Naive thymus-derived CD4-positive, alpha-beta T cell (primary cell): Measurements from ENCODE around the gene DLG2. TPM values are rescaled to one million over a fixed set of nuclear protein-coding genes. Genes with fewer than 3 reads are reported as not detected.

Experiments used
- ATAC-seq: fragments of 150-1000 bp; cut with Tn5 transposase; 2 replicates; pipeline ENCODE4 v1.10.0; 2021; ENCODE audit warnings: mild to moderate bottlenecking, moderate library complexity
- CTCF ChIA-PET: fragments of 350-600 bp; sonication (Branson Sonifier 250); formaldehyde crosslinking; loops from one replicate; lab custom pipeline; 2021; ENCODE audit warnings: antibody characterized with exemption; lab: Charles Lee
- POLR2A ChIA-PET: fragments of 350-600 bp; sonication (Branson Sonifier 250); formaldehyde crosslinking; loops from one replicate; lab custom pipeline; 2021; ENCODE audit warnings: antibody characterized with exemption, inconsistent platforms; lab: Charles Lee
- DNase-seq, 9 donors: peaks; one replicate each; pipeline versions ENCODE4 v3.0.0 to v3.0.0-alpha.2; 2020 to 2022; ENCODE audit warnings: mixed read lengths in 1 of 9
- H3K27ac ChIP-seq: one replicate; pipeline ENCODE4 v1.7.0; 2013; ENCODE audit warnings: mild to moderate bottlenecking, low read depth, low read length, moderate library complexity
- H3K27me3 ChIP-seq, 2 donors: one replicate each; pipeline ENCODE4 v1.7.0; 2013; ENCODE audit warnings: low read length in 2 of 2, mild to moderate bottlenecking in 2 of 2, moderate library complexity in 2 of 2; ENCODE audit not compliant: control insufficient read depth in 2 of 2, insufficient read depth in 2 of 2
- H3K36me3 ChIP-seq, 3 experiments: 1 replicate in 2 of 3; 2 replicates in 1 of 3; pipeline ENCODE4 v1.7.0; 2013; ENCODE audit warnings: low read length in 3 of 3, mild to moderate bottlenecking in 3 of 3, moderate library complexity in 1 of 3; ENCODE audit not compliant: insufficient read depth in 3 of 3, control insufficient read depth in 2 of 3
- H3K4me1 ChIP-seq, 2 donors: one replicate each; pipeline ENCODE4 v1.7.0; 2013; ENCODE audit warnings: low read length in 2 of 2, mild to moderate bottlenecking in 2 of 2, moderate library complexity in 1 of 2; ENCODE audit not compliant: control insufficient read depth in 2 of 2, insufficient read depth in 2 of 2
- H3K4me3 ChIP-seq: 2 replicates; pipeline ENCODE4 v1.7.0; 2013; ENCODE audit warnings: mild to moderate bottlenecking, low read length
- H3K9me3 ChIP-seq, 3 experiments: 1 replicate in 2 of 3; 2 replicates in 1 of 3; pipeline ENCODE4 v1.7.0; 2013; ENCODE audit warnings: low read length in 3 of 3; ENCODE audit not compliant: control insufficient read depth in 2 of 3
- H3K27ac Mint-ChIP-seq, 9 donors: one replicate each; pipeline ENCODE4 v1.8.0; 2020 to 2022; ENCODE audit warnings: mixed read lengths in 9 of 9, mild to moderate bottlenecking in 8 of 9, moderate library complexity in 5 of 9, inconsistent platforms in 2 of 9
- H3K27me3 Mint-ChIP-seq, 5 donors: one replicate each; pipeline ENCODE4 v1.8.0; 2021 to 2022; ENCODE audit warnings: mixed read lengths in 5 of 5, mild to moderate bottlenecking in 1 of 5
- H3K36me3 Mint-ChIP-seq, 5 donors: one replicate each; pipeline ENCODE4 v1.8.0; 2020 to 2022; ENCODE audit warnings: mixed read lengths in 5 of 5, mild to moderate bottlenecking in 3 of 5, inconsistent platforms in 1 of 5
- H3K4me1 Mint-ChIP-seq, 7 donors: one replicate each; pipeline ENCODE4 v1.8.0; 2020 to 2022; ENCODE audit warnings: mixed read lengths in 7 of 7, mild to moderate bottlenecking in 3 of 7, inconsistent platforms in 1 of 7
- H3K4me3 Mint-ChIP-seq, 10 donors: one replicate each; pipeline ENCODE4 v1.8.0; 2020 to 2022; ENCODE audit warnings: mild to moderate bottlenecking in 10 of 10, mixed read lengths in 10 of 10, moderate library complexity in 6 of 10, inconsistent platforms in 2 of 10
- H3K9me3 Mint-ChIP-seq, 11 donors: one replicate each; pipeline ENCODE4 v1.8.0; 2020 to 2022; ENCODE audit warnings: mixed read lengths in 11 of 11, mild to moderate bottlenecking in 4 of 11, inconsistent platforms in 1 of 11, moderate library complexity in 1 of 11
- intact Hi-C, 2 donors: fragments of 100-400 bp; cut with micrococcal nuclease; formaldehyde crosslinking; loops; one replicate each; pipeline ENCODE4 v1.15.1; 2023
- polyA plus RNA-seq, 2 donors: library from polyadenylated mRNA; unstranded; fragments of 300-500 nt; fragmentation: Illumina TruSeq; gene quantifications; one replicate each; pipeline ENCODE4 v1.2.3, GENCODE V29; 2021
- total RNA-seq, 6 experiments: library from RNA in 5 of 6; stranded (reverse) in 5 of 6; gene quantifications; 1 replicate in 5 of 6; 2 replicates in 1 of 6; pipeline ENCODE4 v1.2.3 and lab custom pipeline; 2021 to 2026

Gene DLG2
- total and polyA plus RNA-seq, 7 experiments from 2014 or later = 0.64 to 6.1 (median 3.7) TPM

DNA sequence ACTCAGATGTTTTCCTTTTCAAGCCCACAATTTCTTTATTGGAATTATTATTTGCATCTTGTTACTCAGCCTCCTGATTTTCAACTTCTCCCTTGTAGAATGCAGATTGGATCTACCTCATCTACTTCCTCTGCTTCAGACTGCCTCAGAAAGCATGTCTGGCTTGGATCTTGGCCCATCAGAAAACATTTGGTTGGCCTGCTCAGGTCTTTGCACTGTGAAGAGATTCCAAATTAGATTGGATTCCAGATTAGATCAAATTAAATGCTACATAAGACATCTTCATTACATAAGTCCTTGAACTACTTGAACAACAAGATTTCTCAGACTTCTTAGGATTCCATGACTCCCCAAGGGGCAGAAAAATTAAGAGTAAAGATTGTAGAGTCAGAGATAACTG lies 358.0 kb downstream of the DLG2 start:
- Mint-ChIP-seq H3K27ac (no peak overlapping the region), H3K27me3 (no peaks in the 10 kb centered on the region), H3K9me3 (peaks cover 6 to 28% (median 18%) of the 10 kb centered on the region in 11 donors), H3K36me3 (peaks cover 0 to 9% (median 0%) of the 10 kb centered on the region in 5 donors), H3K4me3 (no peak overlapping the region), H3K4me1 (no peaks in the 10 kb centered on the region)
- ATAC-seq (no peak), DNase-seq (no peak)
- POLR2A ChIA-PET = no interaction called here
- intact Hi-C loops = no loop called here
- Histone ChIP-seq H3K36me3 (no peaks in the 10 kb centered on the region), H3K27ac (no peak overlapping the region), H3K27me3 (no peaks in the 10 kb centered on the region), H3K4me1 (no peaks in the 10 kb centered on the region), H3K9me3 (no peaks in the 10 kb centered on the region), H3K4me3 (no peak overlapping the region)
- CTCF ChIA-PET = no interaction called here

DNA sequence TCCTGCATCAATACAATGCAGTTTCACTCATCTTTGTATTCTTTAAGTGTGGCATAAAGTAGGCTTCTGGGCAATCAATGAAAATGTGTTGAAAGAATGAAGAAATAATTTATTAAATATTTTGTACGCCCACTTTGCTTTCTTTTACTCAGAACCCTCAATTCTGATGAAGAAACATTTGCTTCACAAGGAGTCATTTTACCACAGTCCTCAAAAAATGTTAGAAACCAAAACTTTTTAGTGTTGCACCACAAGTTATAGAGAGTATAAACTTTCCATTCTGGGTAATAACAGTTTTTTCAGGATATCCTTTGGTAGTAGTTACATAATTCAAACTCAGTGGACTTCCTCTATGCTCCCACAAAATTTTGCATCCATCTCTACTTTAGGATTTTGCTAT lies 360.5 kb downstream of the DLG2 start:
- Histone ChIP-seq H3K27me3 (no peaks in the 10 kb centered on the region), H3K36me3 (no peaks in the 10 kb centered on the region), H3K27ac (no peak overlapping the region), H3K4me3 (no peak overlapping the region), H3K9me3 (no peaks in the 10 kb centered on the region), H3K4me1 (no peaks in the 10 kb centered on the region)
- Mint-ChIP-seq H3K4me1 (no peaks in the 10 kb centered on the region), H3K4me3 (no peak overlapping the region), H3K27ac (no peak overlapping the region), H3K27me3 (no peaks in the 10 kb centered on the region), H3K36me3 (peaks cover 0 to 3% (median 0%) of the 10 kb centered on the region in 5 donors), H3K9me3 (peaks cover under 1 to 19% (median 9%) of the 10 kb centered on the region in 11 donors)
- CTCF ChIA-PET = no interaction called here
- DNase-seq (no peak), ATAC-seq (no peak)
- intact Hi-C loops = no loop called here
- POLR2A ChIA-PET = no interaction called here

DNA sequence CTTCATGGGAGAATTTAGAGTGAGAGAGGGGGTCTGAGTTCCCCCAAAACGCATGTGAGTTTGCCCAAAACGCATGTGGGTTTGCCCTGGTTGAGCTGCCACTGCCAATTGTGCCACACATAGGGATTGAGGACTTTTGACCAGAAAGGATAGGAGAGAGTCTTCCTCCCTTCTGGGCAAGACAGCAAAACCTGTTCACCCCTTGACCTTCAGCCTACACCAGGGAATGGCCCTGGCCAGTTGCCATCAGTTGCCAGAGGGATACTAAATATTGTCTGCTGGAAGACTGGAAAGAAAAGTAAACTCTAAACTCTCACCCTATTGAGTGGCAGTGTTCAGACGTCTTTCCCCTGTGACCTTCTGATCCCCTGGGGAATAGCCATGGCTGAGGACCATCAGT lies 363.8 kb downstream of the DLG2 start:
- ATAC-seq (no peak), DNase-seq (no peak)
- Mint-ChIP-seq H3K4me1 (no peaks in the 10 kb centered on the region), H3K36me3 (peaks cover 0 to 5% (median 0%) of the 10 kb centered on the region in 5 donors), H3K27ac (no peak overlapping the region), H3K4me3 (no peak overlapping the region), H3K9me3 (peaks cover 0 to 10% (median 3%) of the 10 kb centered on the region in 11 donors), H3K27me3 (no peaks in the 10 kb centered on the region)
- H3K27ac ChIP-seq = no peak overlapping the region
- no peak overlapping the region for H3K4me3 ChIP-seq
- CTCF ChIA-PET = no interaction called here
- intact Hi-C loops = no loop called here
- H3K27me3 ChIP-seq = no peaks in the 10 kb centered on the region
- no peaks in the 10 kb centered on the region for H3K4me1 ChIP-seq
- H3K9me3 ChIP-seq = no peaks in the 10 kb centered on the region
- POLR2A ChIA-PET = no interaction called here
- no peaks in the 10 kb centered on the region for H3K36me3 ChIP-seq

DNA sequence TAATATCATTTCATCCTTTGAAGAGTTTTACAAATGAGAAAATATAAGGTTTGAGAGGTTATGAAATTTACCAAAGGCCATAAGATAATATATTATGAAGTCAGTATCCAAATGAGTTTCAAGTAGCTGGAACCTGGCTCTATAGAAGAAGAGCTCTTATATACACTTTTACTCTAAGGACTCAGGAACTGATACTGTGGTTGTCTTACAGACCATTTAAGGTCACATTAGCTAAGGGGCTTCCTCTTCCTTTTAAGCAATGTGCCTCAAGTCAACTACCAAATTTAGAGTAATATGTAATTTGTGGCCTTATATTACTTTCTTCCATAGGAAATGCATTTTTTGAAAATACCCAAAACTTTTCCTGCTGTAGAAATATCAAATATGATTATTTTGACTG lies 369.3 kb downstream of the DLG2 start:
- POLR2A ChIA-PET = no interaction called here
- no peaks in the 10 kb centered on the region for H3K27me3 ChIP-seq
- DNase-seq (no peak), ATAC-seq (no peak)
- Mint-ChIP-seq H3K27me3 (no peaks in the 10 kb centered on the region), H3K9me3 (peaks cover 0 to 12% (median 5%) of the 10 kb centered on the region in 11 donors), H3K36me3 (peaks cover 0 to 5% (median 3%) of the 10 kb centered on the region in 5 donors), H3K27ac (no peak overlapping the region), H3K4me1 (no peaks in the 10 kb centered on the region), H3K4me3 (no peak overlapping the region)
- CTCF ChIA-PET = no interaction called here
- intact Hi-C loops = no loop called here
- no peaks in the 10 kb centered on the region for H3K4me1 ChIP-seq
- no peak overlapping the region for H3K27ac ChIP-seq
- no peaks in the 10 kb centered on the region for H3K36me3 ChIP-seq
- H3K9me3 ChIP-seq = peaks cover 0 to 7% (median 0%) of the 10 kb centered on the region in 3 experiments
- no peak overlapping the region for H3K4me3 ChIP-seq

DNA sequence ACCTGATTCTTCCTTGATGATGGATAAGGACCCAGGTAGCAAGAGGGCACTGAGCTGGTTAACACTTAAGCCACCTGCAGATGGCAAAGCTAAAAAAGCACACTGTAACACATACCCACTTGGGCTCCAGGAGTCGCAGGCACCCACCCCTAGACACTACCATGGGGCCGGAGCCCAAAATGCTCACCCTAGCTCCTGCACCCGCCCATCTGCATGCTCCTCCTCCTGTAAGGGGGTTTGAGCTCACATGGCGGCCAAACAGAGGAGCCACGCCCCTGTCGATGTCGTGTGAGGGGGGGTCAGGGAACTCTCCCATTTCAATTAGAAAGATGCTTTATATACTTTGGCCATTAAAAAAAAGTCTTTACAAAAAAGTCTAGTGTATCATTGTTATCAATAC lies 370.7 kb downstream of the DLG2 start:
- POLR2A ChIA-PET = no interaction called here
- CTCF ChIA-PET = no interaction called here

DNA sequence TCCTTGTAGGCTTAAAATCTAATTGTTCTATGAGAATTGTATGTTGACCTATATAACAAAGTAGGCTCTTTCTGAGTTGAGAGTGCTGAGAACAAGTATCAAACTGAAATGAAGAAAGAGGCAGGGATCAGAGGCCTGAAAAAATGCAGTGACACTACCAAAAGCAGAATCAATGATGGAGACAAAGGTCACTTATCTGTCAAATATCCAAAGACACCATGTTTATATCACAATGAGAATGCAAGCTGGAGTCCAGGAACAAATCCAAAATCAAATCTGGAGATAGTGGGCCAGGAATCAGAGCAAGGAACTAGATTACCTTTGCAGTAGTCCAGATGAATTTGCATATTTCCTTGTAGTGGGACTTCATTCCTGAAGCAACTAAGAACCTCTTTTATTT lies 377.7 kb downstream of the DLG2 start:
- Mint-ChIP-seq H3K9me3 (peaks cover 0 to 8% (median 0%) of the 10 kb centered on the region in 11 donors), H3K4me1 (no peaks in the 10 kb centered on the region), H3K36me3 (peaks cover 0 to 4% (median 0%) of the 10 kb centered on the region in 5 donors), H3K27me3 (no peaks in the 10 kb centered on the region), H3K27ac (no peak overlapping the region), H3K4me3 (no peak overlapping the region)
- ChIA-PET CTCF (no interaction called here), POLR2A (no interaction called here)
- intact Hi-C loops = no loop called here
- no peaks in the 10 kb centered on the region for H3K4me1 ChIP-seq
- ATAC-seq = no peak
- DNase-seq = no peak
- no peak overlapping the region for H3K4me3 ChIP-seq
- peaks cover 0 to 7% (median 0%) of the 10 kb centered on the region in 3 experiments for H3K9me3 ChIP-seq
- no peaks in the 10 kb centered on the region for H3K36me3 ChIP-seq
- H3K27me3 ChIP-seq = no peaks in the 10 kb centered on the region
- no peak overlapping the region for H3K27ac ChIP-seq

More for the DNA sequence above, 370.7 kb downstream of the DLG2 start:
- Mint-ChIP-seq H3K4me3 (no peak overlapping the region), H3K36me3 (peaks cover 0 to 4% (median under 1%) of the 10 kb centered on the region in 5 donors), H3K27ac (no peak overlapping the region), H3K9me3 (peaks cover 0 to 10% (median 4%) of the 10 kb centered on the region in 11 donors), H3K27me3 (no peaks in the 10 kb centered on the region), H3K4me1 (no peaks in the 10 kb centered on the region)
- Histone ChIP-seq H3K27ac (no peak overlapping the region), H3K9me3 (peaks cover 0 to 7% (median 0%) of the 10 kb centered on the region in 3 experiments), H3K4me3 (no peak overlapping the region), H3K36me3 (no peaks in the 10 kb centered on the region), H3K4me1 (no peaks in the 10 kb centered on the region), H3K27me3 (no peaks in the 10 kb centered on the region)
- DNase-seq = no peak
- no peak for ATAC-seq
- intact Hi-C loops = no loop called here

DNA sequence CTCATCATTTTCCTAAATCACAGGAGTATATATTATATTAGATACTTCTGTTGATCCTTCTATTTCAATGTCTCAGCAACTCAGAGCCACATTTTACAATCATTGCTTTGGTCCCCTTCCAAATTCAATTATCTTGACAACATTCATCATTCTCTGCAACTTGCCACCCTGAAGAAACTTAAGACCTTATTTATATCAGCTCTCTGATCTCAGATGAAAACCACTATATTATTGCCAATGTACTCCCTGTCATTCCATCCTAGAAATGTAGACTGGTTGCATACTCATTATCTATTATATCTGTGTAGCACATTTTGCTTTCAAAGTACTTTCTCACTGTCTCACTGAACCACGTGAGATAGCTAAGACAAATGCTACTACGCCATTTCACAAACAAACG lies 379.3 kb downstream of the DLG2 start:
- Mint-ChIP-seq H3K4me3 (no peak overlapping the region), H3K27me3 (no peaks in the 10 kb centered on the region), H3K9me3 (peaks cover 0 to 4% (median 0%) of the 10 kb centered on the region in 11 donors), H3K36me3 (no peaks in the 10 kb centered on the region), H3K4me1 (no peaks in the 10 kb centered on the region), H3K27ac (no peak overlapping the region)
- Histone ChIP-seq H3K27ac (no peak overlapping the region), H3K9me3 (no peaks in the 10 kb centered on the region), H3K27me3 (no peaks in the 10 kb centered on the region), H3K4me1 (no peaks in the 10 kb centered on the region), H3K36me3 (no peaks in the 10 kb centered on the region), H3K4me3 (no peak overlapping the region)
- DNase-seq (no peak), ATAC-seq (no peak)
- intact Hi-C loops = no loop called here
- ChIA-PET POLR2A (no interaction called here), CTCF (no interaction called here)
